ENCODE data around the gene ZDHHC4.

DNA sequence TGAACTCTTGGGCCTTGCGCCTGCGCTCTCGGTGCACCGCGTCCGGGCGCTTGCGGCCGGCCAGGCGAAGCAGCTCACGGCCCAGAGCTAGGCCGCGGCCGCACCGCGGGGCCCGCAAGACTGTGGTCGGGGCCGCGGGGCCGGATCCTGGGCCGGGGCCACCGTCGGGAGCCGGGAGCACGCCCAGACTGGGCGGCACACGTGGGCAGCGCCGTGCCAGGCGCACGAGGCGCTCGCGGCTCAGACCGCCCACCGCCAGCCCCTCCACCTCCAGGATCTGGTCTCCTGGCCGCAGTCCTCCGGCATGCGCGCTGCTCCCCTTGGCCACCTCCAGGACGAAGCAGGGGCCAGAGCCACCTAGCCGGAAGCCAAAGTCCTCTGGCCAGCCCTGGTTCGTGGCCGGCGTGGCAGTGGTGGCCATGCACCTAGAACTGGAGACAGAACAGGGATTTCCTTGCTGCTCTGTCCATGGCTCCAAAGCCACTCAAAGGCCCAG lies 26.2 kb upstream of the ZDHHC4 start, which contains the start of gene GRID2IP:
- TF ChIP-seq POLR2AphosphoS5 (IDR thresholded peaks at IDR 0.05; ENCODE audit: low read depth, low read length), result no peak
- TF ChIP-seq, protein P1, sequence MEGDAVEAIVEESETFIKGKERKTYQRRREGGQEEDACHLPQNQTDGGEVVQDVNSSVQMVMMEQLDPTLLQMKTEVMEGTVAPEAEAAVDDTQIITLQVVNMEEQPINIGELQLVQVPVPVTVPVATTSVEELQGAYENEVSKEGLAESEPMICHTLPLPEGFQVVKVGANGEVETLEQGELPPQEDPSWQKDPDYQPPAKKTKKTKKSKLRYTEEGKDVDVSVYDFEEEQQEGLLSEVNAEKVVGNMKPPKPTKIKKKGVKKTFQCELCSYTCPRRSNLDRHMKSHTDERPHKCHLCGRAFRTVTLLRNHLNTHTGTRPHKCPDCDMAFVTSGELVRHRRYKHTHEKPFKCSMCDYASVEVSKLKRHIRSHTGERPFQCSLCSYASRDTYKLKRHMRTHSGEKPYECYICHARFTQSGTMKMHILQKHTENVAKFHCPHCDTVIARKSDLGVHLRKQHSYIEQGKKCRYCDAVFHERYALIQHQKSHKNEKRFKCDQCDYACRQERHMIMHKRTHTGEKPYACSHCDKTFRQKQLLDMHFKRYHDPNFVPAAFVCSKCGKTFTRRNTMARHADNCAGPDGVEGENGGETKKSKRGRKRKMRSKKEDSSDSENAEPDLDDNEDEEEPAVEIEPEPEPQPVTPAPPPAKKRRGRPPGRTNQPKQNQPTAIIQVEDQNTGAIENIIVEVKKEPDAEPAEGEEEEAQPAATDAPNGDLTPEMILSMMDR (IDR thresholded peaks at IDR 0.05), result no peak
- no peak for TF ChIP-seq EZH2phosphoT487 (IDR thresholded peaks at IDR 0.05; ENCODE audit: borderline replicate concordance, low read depth)
- no peak for TF ChIP-seq MEF2A (IDR thresholded peaks at IDR 0.05; ENCODE audit: borderline replicate concordance, low read depth)
- TF ChIP-seq, protein P2, sequence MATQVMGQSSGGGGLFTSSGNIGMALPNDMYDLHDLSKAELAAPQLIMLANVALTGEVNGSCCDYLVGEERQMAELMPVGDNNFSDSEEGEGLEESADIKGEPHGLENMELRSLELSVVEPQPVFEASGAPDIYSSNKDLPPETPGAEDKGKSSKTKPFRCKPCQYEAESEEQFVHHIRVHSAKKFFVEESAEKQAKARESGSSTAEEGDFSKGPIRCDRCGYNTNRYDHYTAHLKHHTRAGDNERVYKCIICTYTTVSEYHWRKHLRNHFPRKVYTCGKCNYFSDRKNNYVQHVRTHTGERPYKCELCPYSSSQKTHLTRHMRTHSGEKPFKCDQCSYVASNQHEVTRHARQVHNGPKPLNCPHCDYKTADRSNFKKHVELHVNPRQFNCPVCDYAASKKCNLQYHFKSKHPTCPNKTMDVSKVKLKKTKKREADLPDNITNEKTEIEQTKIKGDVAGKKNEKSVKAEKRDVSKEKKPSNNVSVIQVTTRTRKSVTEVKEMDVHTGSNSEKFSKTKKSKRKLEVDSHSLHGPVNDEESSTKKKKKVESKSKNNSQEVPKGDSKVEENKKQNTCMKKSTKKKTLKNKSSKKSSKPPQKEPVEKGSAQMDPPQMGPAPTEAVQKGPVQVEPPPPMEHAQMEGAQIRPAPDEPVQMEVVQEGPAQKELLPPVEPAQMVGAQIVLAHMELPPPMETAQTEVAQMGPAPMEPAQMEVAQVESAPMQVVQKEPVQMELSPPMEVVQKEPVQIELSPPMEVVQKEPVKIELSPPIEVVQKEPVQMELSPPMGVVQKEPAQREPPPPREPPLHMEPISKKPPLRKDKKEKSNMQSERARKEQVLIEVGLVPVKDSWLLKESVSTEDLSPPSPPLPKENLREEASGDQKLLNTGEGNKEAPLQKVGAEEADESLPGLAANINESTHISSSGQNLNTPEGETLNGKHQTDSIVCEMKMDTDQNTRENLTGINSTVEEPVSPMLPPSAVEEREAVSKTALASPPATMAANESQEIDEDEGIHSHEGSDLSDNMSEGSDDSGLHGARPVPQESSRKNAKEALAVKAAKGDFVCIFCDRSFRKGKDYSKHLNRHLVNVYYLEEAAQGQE (IDR thresholded peaks at IDR 0.05; ENCODE audit: low read depth, low read length), result no peak
- TF ChIP-seq NRF1 (IDR thresholded peaks at IDR 0.05; ENCODE audit: low read depth, low read length), result no peak
- TF ChIP-seq RAD21 (IDR thresholded peaks at IDR 0.05; ENCODE audit: low read length), result no peak
- TF ChIP-seq GABPA (IDR thresholded peaks at IDR 0.05; ENCODE audit: low read depth), result no peak
- TF ChIP-seq, protein P3, sequence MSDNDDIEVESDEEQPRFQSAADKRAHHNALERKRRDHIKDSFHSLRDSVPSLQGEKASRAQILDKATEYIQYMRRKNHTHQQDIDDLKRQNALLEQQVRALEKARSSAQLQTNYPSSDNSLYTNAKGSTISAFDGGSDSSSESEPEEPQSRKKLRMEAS (IDR thresholded peaks at IDR 0.05; ENCODE audit: low read depth), result no peak
- no peak for TF ChIP-seq SIN3A (IDR thresholded peaks at IDR 0.05; ENCODE audit: borderline replicate concordance, low read depth, low read length)
- TF ChIP-seq RCOR1 (IDR thresholded peaks at IDR 0.05; ENCODE audit: low read length), result no peak
- no peak for TF ChIP-seq EP300 (IDR thresholded peaks at IDR 0.05; ENCODE audit: borderline replicate concordance in 1 of 2, low read depth in 1 of 2, low read length in 1 of 2)
- TF ChIP-seq, protein P4, sequence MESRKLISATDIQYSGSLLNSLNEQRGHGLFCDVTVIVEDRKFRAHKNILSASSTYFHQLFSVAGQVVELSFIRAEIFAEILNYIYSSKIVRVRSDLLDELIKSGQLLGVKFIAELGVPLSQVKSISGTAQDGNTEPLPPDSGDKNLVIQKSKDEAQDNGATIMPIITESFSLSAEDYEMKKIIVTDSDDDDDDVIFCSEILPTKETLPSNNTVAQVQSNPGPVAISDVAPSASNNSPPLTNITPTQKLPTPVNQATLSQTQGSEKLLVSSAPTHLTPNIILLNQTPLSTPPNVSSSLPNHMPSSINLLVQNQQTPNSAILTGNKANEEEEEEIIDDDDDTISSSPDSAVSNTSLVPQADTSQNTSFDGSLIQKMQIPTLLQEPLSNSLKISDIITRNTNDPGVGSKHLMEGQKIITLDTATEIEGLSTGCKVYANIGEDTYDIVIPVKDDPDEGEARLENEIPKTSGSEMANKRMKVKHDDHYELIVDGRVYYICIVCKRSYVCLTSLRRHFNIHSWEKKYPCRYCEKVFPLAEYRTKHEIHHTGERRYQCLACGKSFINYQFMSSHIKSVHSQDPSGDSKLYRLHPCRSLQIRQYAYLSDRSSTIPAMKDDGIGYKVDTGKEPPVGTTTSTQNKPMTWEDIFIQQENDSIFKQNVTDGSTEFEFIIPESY (IDR thresholded peaks at IDR 0.05; ENCODE audit: borderline replicate concordance, low read depth), result no peak
